Frontal cortex (tissue), 4 donors: ENCODE measurements around the gene PRR16. TPM values are rescaled to one million over a fixed set of nuclear protein-coding genes. Genes with fewer than 3 reads are reported as not detected.

ENCODE experiments used
- DNase-seq, 2 donors: peaks; one replicate each; pipeline ENCODE4 v3.0.0; 2012; ENCODE audit warnings: low spot score in 2 of 2
- FAIRE-seq: peaks from 2 replicates; lab custom pipeline; 2012; peaks lifted over from hg19 to GRCh38; lab: Jason Lieb, UNC
- total RNA-seq: library from RNA; depleted of rRNA; stranded (reverse); fragments of >200 nt; gene quantifications from one replicate; pipeline ENCODE4 v1.2.3, GENCODE V29; 2014
- donor health status: control.
- donor health status: control.
- donor health status: control.

The PRR16 gene
- total RNA-seq, 1 donor from 2014 or later = 1.2 TPM

DNA sequence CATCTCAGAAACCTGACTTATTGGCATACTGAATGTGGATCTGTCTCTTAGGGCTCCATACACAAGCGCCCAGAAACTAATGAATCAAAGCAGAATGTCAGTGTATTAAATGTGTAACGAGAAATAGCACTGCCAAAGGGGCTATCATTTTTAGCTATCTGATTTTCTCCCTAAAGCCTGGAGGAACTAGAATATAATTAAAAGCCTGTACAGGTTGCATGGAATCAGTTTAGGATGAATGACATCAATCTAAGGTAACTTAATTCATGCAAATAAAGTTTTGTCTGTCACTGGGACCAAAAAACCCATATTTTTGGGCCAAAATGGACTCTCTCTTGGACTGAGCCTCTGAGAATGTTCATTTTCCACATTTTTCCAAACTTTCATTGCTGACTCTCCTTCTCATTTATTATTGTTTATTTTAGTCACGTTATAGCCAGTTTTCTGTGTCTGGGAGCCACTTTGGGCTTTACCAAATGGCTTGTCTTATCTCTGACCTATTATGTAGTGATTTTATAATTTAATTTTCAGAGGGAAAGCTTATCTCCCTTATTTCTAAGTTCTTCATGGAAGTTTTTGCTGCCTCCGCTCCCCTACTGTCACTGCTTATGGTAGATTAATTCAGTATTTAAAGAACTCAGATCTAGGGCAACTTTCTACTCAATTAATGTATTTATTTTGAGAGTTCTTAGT lies 47.0 kb downstream of the PRR16 start:
- FAIRE-seq (no peak), DNase-seq (no peak)

DNA sequence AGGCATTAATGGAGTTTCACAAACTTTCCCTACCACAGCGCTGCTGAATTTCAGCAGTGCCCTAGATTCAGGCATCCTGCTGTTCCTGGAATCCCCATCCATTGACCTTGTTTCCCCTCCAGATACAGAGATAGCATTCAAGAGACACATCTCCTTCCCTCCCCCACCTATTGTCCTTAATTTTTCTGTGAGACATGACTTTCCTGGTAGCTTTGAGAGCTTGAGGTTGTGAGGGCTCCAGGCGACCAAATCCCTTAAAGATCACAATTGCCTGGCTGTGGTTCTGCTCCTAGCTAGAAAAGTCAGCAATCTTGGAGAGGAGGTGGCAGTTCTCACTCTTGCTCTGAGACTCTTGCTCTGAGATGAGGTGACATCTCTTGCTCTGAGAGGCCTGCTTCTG lies 48.0 kb downstream of the PRR16 start:
- FAIRE-seq (no peak), DNase-seq (no peak)

DNA sequence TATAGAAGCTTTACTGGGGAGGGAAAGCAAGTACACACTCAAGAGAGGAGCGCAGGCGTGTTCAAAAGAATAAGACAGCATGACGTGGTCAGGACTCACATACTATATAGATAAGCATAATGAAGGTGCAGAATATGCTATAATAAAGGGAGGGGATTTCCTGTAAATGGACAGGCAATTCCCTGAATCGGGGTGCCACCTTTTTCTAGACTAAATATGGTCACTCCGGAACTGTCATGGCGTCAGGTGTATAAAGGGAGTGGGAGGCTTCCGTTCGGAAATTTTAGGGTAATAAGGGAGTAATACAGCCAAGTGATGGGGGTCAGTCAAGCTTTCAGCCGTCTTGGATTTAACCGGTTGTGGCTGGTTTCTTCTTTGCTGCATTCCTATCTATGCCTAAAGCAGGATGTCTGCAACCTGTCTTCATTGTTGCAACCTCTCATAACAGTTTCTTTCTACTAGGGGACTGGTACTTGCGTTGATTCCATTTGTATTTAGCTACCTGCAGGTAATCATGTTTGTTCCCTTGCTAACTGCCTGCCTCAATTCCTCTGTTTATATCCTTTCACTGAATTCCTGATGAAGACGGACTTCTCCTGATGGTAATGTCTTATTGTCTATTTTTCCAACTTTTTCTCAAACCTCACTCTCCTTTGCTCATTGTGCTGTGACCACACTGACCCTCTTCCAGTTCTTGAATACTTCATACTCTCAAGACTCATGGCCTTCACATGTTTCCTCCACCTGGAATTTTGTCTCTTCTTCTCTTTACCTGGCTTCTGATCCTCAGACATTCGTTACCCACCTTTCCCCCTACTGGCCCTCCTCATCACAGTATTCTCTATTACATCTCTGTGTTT lies 48.9 kb downstream of the PRR16 start:
- DNase-seq (no peak), FAIRE-seq (no peak)

DNA sequence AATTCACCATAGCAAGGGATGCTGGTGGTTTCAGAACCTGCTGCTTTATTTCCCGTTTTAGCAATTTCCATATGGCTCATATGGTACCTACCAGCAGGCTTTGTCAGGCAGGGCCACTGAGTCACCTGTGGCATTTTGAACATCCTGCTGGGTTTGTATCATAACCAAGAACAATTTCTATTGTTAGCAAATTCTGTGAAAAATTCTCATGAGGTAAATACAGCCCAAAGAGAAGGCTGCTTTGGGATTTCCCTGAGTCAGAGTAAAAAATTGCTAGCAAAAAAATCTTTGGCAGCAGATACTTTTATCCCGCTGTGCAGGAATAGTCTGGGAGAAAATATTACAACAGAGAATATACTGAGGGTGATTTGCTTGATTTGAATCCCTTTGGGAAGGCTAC lies 52.7 kb downstream of the PRR16 start:
- FAIRE-seq (no peak), DNase-seq (no peak)

DNA sequence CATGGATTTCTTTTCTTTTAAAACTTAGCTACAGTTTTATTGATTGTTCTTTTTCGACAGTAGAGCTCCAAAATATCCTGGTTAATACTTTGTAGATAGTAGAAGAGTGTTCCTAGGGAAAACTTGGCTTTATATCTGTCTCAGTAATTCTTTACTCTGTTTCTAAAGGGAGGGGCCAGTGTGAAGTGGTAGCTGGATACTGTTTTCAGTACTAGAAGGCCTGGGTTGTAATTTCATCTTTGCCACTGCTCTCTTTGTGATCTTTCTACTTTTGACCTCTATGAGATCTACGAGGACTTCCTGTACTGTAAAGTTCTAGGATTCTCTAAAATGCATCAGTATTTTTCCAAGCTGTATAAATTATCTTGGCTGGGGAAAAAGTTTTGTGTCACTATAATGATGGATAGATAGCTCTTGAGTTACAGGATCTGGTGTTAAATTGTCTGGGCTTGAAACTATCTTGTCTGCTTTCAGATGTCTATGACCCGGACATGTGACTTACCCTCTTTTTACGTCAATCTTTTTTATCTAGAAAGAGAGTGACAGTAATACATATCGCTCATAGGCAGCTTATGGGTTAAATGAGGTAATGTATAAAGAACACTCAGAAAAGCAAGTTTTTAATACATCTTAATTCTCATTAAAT lies 53.6 kb downstream of the PRR16 start:
- FAIRE-seq (no peak), DNase-seq (no peak)

DNA sequence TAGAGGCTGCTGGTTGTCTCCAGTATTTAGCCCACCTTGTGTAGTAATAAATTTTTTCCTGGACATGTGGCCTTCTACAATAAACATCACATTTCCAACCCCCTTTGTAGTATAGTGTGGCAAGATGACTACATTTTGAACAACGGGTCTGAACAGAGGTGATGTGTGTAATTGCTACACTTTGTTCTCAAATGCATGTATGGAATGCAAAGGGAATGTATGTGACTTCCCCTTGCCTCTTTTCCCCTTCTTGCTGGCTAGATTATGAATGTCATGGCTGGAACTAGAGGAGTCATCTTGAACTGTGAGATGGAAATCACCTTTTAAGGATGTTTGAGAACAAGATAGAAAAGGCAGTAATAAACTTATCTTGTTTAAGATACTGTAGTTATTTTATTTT lies 54.5 kb downstream of the PRR16 start:
- FAIRE-seq (no peak), DNase-seq (no peak)

DNA sequence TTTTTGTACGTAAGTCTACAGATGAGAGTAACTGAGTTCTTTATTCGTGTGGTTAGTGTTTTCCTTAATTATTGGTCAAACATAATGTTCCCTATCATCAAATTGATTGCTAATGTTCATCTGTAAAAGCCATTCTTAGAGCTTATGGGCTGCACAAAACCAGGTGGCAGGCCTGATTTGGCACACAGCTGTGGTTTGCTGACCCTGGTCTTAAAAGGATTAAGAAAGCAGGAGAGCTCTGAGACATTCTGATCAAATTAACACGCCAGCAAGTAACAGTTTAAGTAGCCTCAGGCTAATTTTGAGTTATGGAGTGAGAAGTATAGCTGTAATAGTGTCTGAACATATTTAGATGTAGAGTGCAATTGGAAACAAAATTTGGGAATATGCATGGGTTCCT lies 63.2 kb downstream of the PRR16 start:
- FAIRE-seq (no peak), DNase-seq (no peak)

DNA sequence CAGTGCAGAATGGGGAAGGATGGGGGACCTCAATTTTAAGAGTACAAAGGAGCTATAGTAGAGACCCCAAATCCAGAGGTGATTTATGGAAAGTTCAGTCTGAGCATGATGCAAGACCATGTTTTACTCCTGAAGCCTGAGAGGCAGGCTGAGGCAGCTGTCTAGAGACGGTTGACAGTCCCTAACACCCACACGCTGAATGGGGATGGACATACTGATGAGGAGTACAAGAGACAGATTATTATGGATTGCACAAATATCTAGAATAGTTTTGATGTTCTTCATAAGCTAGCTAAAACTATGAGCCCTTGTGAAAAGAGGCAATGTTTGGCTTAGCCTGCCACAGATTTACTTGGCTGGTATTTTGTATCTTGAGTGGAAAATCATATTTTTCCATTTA lies 64.5 kb downstream of the PRR16 start:
- DNase-seq (no peak), FAIRE-seq (no peak)

DNA sequence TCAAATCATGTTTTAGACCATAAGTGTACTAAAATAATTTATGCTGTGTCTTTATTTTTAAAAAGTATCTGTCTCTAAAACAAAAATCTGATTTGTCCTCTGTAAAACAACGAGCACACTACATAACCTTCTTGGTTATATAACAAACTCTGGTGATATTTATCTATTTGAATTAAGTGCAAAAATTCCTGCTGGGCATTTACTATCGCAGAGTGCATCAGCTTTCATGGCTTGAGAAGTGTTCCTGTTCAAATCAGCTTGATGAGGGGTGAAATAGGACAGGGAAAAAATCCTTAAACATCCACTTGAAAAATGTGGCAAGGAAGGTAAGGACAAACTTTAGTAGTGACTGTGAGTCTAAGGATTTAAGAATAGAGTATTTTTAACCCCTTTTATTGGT lies 65.3 kb downstream of the PRR16 start:
- FAIRE-seq (no peak), DNase-seq (no peak)

DNA sequence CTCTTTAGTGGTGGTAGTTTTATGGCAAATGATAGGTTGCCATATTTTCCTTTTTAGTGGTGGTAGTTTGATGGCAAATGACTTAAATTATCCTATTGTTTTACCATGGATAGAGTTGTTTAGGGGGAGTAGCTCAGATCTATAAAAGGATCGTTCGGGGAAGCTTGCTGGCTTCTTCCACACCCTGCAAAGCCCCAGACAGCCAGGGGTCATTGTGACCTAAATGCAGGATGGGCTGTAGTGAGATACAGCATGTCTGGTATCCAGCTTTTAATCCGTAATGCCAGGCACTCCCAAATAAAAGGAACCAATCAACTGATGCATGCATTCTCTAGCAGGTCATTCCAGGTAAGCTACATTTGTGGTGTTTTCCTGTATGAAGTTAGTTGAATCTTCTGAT lies 67.1 kb downstream of the PRR16 start:
- FAIRE-seq (no peak), DNase-seq (no peak)

DNA sequence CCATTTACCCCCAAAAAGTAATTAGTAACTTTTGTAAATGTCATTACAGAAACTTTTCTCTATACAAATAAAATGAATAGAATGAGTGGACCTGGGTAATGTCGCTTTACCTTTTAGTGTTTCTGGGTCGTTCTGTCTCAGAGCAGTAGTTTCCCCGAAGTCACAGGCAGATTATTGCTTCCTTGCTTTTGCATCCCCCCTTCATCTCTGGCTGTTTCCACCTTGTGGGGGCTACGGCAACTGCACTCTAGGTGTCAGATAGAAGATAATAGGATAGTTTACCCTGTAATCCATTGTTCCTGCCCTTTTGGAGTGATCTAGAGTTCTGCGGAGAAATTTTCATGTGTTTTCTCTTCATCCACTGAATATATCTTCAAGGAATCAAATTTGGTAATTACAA lies 68.7 kb downstream of the PRR16 start:
- no peak for FAIRE-seq
- DNase-seq = no peak

DNA sequence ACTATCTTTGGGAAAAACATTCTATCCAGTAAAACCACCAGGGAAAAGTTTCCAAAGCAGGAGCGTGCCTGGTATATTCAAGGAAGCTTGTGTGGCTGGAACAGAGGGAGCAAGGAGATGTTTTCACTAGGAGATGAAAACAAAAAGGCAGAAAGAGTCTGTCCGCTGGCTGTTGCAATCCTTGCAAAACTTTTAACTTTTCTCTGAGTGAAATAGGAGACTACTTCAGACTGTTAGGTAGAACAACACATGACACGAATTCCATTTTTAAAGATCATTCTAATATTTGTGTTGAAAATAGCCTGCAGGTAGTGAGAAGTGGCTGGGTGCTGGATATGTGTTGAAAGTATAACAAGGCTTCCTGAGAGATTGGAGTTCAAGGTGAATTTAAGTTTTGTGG lies 69.5 kb downstream of the PRR16 start:
- FAIRE-seq (no peak), DNase-seq (no peak)

DNA sequence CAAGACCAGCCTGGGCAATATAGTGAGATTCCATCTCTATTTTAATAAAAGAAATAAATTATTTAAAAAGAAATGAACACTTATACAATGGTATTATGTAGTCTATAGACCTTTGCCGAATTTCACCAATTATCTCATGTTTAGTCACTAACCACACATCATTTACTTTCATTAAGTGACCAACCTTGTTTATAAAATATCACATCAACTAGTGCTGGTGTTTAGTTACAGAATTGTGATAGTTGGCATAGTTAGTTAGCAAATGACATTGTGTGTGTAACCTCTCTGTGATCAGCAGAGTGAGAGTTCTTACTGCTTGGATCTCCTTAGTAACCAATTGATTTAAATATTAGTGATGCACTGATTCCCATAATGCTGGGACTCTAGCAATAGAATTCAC lies 71.8 kb downstream of the PRR16 start:
- DNase-seq (no peak), FAIRE-seq (no peak)

DNA sequence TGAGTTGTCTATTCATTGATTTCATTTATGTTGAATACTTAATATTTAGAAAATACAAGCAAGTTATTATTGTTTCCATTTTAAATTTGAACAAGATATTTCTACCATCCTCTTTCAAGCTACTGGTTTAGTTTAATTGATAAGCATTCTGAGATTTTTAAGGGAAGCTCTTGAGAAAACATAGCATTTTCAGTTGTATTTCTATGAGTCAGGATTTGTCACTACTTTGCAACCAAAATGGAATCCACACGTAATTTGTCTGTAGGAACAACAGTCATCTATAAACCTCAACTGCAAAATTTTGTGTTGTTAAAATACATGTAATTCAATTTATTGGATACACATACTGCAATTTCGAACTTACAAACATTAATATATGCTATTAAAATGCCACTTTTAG lies 74.0 kb downstream of the PRR16 start:
- DNase-seq (no peak), FAIRE-seq (no peak)

DNA sequence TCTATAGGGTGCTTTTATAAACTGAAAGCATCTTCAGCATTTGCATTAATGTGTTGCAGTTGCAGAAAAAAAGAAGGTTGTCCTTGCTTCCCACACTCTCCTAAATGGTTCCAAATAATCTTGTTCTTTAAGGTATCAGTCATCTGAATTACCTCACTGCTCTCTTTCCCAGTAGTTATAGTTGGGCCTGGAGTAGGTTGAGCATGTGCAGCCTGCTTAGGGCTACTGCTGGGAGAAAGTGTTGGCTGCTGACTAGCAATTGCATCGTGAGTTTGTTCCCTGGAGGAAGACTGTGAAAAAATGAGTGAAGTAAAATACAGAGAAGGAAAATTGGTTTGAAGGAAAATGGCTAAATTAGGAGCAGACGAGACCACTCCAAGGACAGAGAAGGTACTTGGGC lies 74.5 kb downstream of the PRR16 start:
- FAIRE-seq (no peak), DNase-seq (no peak)

DNA sequence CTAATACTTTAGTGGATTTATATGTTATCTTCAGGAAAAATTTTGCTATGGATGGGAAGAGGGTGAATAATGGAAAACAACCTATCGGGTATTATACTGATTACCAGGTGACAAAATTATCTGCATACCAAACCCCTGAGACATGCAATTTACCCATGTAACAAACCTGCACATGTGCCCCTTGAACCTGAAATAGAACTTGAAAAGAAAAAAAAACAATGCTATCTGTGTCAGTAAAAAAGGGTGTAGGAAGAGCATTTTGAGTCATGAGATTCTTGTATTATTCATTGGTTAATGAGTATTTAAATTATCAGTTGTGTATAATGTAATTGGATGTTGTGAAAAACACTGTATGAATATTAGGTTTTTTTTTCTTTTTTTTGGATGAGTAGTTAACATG lies 75.4 kb downstream of the PRR16 start:
- DNase-seq = no peak
- no peak for FAIRE-seq

DNA sequence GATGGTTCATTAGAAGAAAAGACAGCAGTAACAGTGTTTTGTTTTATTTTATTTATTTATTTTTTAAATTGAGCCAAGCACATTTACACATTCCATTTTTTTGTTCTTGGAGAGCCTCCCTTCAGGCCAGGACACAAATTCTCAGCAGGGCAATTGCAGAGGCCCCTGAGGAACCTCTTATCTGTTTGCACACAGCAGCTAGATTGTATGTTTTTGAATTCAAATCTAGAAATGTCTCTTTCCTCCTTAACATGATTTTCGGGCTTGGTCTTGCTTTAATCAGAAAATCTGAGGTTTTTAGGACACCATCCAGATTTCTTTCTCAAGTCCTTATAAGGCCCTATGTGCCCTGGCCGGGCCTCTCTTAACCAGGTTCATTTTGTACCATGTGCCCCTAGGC lies 76.0 kb downstream of the PRR16 start:
- DNase-seq = no peak
- FAIRE-seq = no peak

DNA sequence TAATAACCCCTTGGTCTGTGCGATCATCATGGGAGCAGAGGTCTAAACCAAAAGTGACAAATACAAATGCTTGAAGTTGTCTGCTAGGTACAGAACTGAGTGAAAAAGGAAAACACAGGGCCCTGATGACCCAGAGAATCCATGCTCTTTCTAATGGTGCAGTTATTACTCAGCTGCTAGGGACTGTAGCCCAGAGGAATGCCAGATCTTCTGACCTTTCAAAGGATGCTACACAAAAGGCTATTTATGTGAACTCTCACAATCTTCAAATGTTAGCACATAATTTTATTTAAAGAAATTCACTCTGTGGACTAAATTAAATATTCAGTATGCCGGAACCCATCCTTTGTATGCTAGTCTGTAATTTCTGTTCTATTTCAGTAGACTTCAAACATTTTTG lies 79.9 kb downstream of the PRR16 start:
- no peak for DNase-seq
- FAIRE-seq = no peak

DNA sequence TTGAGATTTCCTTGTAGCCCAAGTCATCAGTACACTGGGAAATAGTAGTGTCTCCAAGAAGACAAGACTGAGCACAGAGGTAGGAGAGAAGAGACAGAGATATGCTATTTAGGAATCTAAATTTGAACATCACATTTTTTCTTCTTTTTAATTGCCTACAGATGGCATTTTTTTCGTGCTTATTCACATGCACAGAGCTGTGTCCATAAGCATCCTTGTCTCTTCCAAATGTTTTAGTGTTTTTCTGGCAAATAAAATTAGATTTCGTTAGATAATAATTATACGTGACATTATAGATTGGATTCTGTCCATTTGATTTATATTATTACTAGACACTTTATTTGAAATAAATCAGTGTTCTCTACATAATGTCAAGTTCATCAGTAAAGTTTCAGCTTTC lies 80.9 kb downstream of the PRR16 start:
- no peak for DNase-seq
- FAIRE-seq = no peak

DNA sequence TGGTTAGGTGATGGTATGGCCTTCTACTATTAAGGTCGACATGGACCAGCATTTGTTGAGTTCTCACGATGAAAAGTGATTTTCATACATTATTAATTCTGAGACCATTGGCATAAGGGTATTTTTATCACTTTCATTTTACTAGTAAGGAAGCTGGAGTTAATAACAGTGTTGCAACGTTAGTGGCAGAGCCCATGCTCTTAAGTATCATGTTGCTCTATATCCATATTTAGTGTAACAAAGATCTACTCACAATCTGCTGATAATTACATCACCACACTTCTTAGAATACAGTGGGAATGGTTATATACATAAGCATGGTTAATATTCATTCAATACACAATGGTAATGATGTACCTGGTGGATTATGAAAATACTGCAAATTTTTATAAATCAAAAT lies 81.9 kb downstream of the PRR16 start:
- FAIRE-seq (no peak), DNase-seq (no peak)

DNA sequence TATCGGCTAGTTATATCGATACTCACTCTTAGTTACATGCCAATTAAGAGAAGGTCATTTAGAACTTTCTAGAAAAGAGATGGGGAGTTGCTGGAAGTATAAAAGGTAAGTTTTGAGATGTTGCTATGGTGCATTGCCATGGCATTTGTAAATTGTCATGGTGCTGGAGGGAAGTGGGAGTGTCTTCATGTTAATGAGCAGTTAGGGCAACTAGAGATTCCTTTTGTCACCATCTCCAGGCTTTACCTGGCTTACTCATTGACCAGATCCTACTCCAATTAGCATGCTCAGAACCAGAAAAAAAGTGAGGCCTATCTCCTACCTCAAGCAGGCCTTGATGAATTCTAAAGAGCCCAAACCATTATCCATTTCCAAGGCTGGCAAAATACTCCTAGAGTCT lies 82.8 kb downstream of the PRR16 start:
- no peak for FAIRE-seq
- no peak for DNase-seq
